Activated B cell treated with CpG ODN at 0.5 μM for 24 hours (primary cell): ENCODE measurements around the gene CIZ1. TPM values are rescaled to one million over a fixed set of nuclear protein-coding genes. Genes with fewer than 3 reads are reported as not detected.

Experiments
- ATAC-seq: fragments of 200-7000 bp; cut with Tn5 transposase; one replicate; pipeline ENCODE4 v1.10.0; 2021; ENCODE audit warnings: low read depth, mild to moderate bottlenecking, moderate library complexity
- CTCF ChIA-PET: fragments of 350-600 bp; sonication (Branson Sonifier 250); formaldehyde crosslinking; loops from one replicate; lab custom pipeline; 2021; ENCODE audit warnings: antibody characterized with exemption; lab: Charles Lee
- POLR2A ChIA-PET: fragments of 350-600 bp; sonication (Branson Sonifier 250); formaldehyde crosslinking; loops from one replicate; lab custom pipeline; 2021; ENCODE audit warnings: antibody characterized with exemption; lab: Charles Lee
- DNase-seq: peaks from one replicate; pipeline ENCODE4 v3.0.0; 2022
- H3K27ac Mint-ChIP-seq: one replicate; pipeline ENCODE4 v1.8.0; 2020; ENCODE audit warnings: mixed read lengths
- H3K27me3 Mint-ChIP-seq: one replicate; pipeline ENCODE4 v1.8.0; 2021; ENCODE audit warnings: mixed read lengths
- H3K36me3 Mint-ChIP-seq: one replicate; pipeline ENCODE4 v1.8.0; 2021; ENCODE audit warnings: low read depth, mixed read lengths
- H3K4me1 Mint-ChIP-seq: one replicate; pipeline ENCODE4 v1.8.0; 2021; ENCODE audit warnings: mixed read lengths
- H3K4me3 Mint-ChIP-seq: one replicate; pipeline ENCODE4 v1.8.0; 2020; ENCODE audit warnings: mild to moderate bottlenecking, mixed read lengths
- H3K9me3 Mint-ChIP-seq: one replicate; pipeline ENCODE4 v1.8.0; 2020; ENCODE audit warnings: mixed read lengths
- intact Hi-C: fragments of 100-400 bp; cut with micrococcal nuclease; formaldehyde crosslinking; loops from one replicate; pipeline ENCODE4 v1.15.1; 2024
- total RNA-seq: library from RNA; stranded (reverse); gene quantifications from 2 replicates; pipeline ENCODE4 v1.2.3, GENCODE V29; 2022
- TF ChIP-seq, protein P1 (sequence below): fragments of 200-600 bp; IDR thresholded peaks from one replicate; pipeline ENCODE4 v1.8.0; 2022; ENCODE audit warnings: antibody characterized with exemption, mild to moderate bottlenecking

The CIZ1 gene
- total RNA-seq, 1 donor from 2014 or later, result 142 TPM

DNA sequence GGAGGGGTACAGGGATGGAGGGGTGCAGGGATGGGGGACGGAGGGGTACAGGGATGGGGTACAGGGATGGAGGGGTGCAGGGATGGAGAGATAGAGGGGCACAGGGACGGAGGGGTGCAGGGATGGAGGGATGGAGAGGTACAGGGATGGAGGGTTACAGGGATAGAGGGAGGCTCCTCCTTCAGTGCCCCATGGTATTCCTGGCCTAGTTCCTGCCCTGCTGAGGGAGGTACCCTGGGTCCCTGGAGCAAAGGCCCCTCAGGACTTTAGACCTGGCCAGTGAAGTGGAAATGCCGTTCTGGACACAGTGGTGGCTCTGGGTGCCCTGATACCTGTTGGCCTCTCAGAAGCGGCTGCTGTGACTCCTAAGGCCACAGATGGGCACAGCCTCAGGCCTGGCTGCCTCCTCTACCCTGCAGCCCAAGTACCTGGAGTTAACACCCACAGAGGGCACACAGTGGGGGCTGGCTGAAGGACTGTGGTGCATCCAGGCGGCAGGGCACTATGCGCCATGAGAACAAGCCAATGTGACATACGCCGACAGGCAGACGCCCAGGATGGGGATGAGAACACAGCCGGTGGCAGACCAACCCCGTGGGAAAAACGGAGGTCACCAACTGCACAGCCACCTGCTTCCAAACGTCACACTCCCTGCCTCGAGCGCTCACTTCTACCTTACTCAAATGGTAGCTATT, 72.3 kb downstream of the CIZ1 start:
- intact Hi-C loops, result loop anchor here (5.0 kb wide), 1 partner anchor 137 kb away; the partner anchor contains the start of gene EEIG1
- ATAC-seq, result no peak
- Mint-ChIP-seq H3K27ac (no peak overlapping the region), H3K4me3 (no peak overlapping the region), H3K9me3 (no peaks in the 10 kb centered on the region), H3K4me1 (peaks cover 38% of the 10 kb centered on the region), H3K27me3 (no peaks in the 10 kb centered on the region), H3K36me3 (peaks cover 37% of the 10 kb centered on the region)
- ChIA-PET CTCF (interaction anchor here (0.9 kb wide), 1 partner anchor 67 kb away, joined by 5 read pairs; no protein-coding TSS in a partner anchor), POLR2A (interaction anchor here (0.7 kb wide), 1 partner anchor 114 kb away, joined by 3 read pairs; no protein-coding TSS in a partner anchor)
- no peak for DNase-seq
- TF ChIP-seq, protein P1, sequence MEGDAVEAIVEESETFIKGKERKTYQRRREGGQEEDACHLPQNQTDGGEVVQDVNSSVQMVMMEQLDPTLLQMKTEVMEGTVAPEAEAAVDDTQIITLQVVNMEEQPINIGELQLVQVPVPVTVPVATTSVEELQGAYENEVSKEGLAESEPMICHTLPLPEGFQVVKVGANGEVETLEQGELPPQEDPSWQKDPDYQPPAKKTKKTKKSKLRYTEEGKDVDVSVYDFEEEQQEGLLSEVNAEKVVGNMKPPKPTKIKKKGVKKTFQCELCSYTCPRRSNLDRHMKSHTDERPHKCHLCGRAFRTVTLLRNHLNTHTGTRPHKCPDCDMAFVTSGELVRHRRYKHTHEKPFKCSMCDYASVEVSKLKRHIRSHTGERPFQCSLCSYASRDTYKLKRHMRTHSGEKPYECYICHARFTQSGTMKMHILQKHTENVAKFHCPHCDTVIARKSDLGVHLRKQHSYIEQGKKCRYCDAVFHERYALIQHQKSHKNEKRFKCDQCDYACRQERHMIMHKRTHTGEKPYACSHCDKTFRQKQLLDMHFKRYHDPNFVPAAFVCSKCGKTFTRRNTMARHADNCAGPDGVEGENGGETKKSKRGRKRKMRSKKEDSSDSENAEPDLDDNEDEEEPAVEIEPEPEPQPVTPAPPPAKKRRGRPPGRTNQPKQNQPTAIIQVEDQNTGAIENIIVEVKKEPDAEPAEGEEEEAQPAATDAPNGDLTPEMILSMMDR, result no peak

DNA sequence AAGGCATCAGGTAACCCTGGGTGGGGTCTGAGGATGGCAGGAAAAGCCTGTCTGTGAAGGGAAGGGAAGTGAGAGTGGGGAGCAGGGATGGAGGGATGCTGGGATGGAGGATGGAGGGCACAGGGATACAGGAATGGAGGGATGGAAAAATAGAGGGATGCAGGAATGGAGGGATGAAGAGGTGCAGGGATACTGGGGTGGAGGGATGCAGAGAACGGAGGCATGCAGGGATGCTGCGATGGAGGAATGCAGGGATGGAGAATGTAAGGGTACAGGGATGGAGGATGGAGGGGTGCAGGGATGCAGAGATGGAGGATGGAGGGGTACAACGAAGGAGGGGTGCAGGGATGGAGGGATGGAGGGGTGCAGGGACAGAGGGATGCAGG, 72.9 kb downstream of the CIZ1 start:
- Mint-ChIP-seq H3K4me1 (peaks cover 41% of the 10 kb centered on the region), H3K27me3 (no peaks in the 10 kb centered on the region), H3K4me3 (no peak overlapping the region), H3K36me3 (peaks cover 39% of the 10 kb centered on the region), H3K27ac (no peak overlapping the region), H3K9me3 (no peaks in the 10 kb centered on the region)
- intact Hi-C loops, result loop anchor here (5.0 kb wide), 1 partner anchor 136 kb away; the partner anchor contains the start of gene EEIG1
- ChIA-PET POLR2A (interaction anchor here (0.5 to 3.4 kb wide), 2 partner anchors 11 to 566 kb away, joined by 4 to 16 read pairs; no protein-coding TSS in a partner anchor), CTCF (interaction anchor here (1.0 to 4.3 kb wide), 10 partner anchors 10 to 176 kb away, joined by 3 to 39 read pairs (median 6); partner anchors contain the start of genes NAIF1 and PTGES2)
- DNase-seq, result no peak
- TF ChIP-seq, protein P1, result no peak
- no peak for ATAC-seq

DNA sequence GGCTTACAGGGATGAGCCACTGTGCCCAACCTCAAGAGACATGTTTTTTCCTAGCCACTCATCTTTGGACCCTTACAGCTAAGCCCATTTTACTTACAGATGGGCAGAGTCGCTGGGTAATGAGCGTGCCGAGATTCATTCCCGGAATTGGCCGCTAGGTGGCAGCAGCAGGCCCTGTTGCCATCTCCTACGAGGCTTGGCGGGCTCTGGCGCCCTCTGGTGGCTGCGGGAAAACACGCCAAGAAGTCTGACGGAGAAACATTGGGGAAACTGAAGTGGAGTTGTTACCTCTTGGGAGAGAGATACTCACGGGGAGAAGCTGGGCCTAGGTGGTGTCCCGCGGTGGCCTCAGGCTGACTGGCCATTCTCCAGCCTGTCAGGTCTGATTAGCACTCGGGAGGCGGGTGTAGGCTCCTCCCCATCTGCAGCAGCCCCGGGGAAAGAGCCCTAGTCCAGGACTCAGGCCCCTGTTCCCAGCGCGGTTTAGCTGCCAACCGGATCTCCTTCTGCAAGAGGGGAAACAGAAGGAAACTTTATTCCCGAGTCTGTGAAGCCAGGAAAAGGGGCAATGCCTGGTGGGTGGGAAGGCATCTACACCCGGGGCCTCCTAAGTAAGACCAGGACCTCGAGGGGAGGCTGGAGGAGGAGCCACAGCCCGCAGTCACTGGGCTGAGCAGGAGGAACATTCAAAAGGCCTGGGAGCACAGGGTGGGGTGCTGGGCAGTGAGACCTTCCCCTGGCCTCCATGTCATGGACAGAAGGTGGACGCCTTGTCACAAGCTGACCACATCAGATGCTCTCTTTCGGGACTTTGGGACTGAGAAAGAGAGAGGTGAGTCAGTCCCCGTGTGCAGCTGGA, 73.5 kb downstream of the CIZ1 start:
- ATAC-seq, result peak; percentile 48
- DNase-seq, result peak; percentile 98
- Mint-ChIP-seq H3K4me1 (peaks cover 42% of the 10 kb centered on the region), H3K9me3 (no peaks in the 10 kb centered on the region), H3K4me3 (no peak overlapping the region), H3K27me3 (no peaks in the 10 kb centered on the region), H3K36me3 (peaks cover 38% of the 10 kb centered on the region), H3K27ac (peak overlapping the region; percentile 56)
- intact Hi-C loops, result loop anchor here (1.0 to 5.0 kb wide), 6 partner anchors 24 to 175 kb away; partner anchors contain the start of genes EEIG1 and NAIF1
- ChIA-PET CTCF (interaction anchor here (0.6 to 4.3 kb wide), 17 partner anchors 10 to 175 kb away, joined by 3 to 39 read pairs (median 4); partner anchors contain the start of genes NAIF1 and PTGES2), POLR2A (interaction anchor here (0.5 to 3.4 kb wide), 3 partner anchors 11 to 566 kb away, joined by 4 to 16 read pairs (median 5); partner anchors contain the start of gene NAIF1)
- TF ChIP-seq, protein P1, result peak; percentile 99

DNA sequence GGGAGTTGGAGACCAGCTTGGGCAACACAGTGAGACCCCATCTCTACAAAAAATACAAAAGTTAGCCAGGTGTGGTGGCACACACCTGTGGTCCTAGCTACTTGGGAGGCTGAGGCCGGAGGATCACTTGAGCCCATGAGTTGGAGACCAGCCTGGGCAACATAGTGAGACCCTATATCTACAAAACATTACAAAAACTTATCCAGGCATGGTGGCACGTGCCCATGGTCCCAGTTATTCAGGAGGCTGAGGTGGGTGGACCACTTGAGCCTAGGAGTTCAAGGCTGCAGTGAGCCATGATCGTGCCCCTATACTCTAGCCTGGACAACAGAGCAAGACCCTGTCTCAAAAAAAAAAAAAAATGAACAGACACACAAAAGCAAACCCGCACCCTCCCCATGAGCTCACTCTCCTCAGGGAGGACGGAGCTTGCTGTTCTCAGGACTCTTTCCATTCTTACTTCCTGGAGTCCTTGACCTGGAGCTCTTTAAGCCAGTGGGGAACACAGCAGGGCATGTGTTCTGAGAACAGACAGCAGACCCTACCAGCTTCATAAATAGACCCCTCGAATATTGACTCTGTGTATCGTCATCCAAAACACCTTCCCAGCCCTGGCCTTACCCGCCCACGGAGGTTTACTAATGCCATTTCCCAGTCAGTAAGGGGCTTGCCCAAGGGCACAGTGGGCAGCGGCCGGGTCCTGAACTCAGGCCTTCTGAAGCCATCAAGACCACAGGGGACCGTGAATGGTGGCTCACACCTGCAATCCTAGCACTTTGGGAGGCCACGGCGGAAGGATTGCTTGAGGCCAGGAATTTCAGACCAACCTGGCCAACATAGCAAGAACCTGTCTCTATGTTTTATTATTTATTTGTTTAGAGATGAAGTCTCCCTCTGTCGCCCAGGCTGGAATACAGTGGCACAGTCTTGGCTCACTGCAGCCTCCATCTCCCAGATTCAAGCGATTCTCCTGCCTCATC, 75.0 kb downstream of the CIZ1 start:
- H3K36me3 Mint-ChIP-seq, result peaks cover 31% of the 10 kb centered on the region
- TF ChIP-seq, protein P1, result no peak
- ATAC-seq (no peak), DNase-seq (no peak)
- H3K4me1 Mint-ChIP-seq, result peaks cover 42% of the 10 kb centered on the region
- ChIA-PET CTCF (interaction anchor here (1.0 to 4.3 kb wide), 6 partner anchors 23 to 174 kb away, joined by 5 to 39 read pairs (median 8); no protein-coding TSS in a partner anchor), POLR2A (interaction anchor here (0.5 to 3.4 kb wide), 20 partner anchors 9 to 345 kb away, joined by 3 to 16 read pairs (median 5); partner anchors contain the start of genes BBLN, EEIG1, GOLGA2 and NAIF1)
- H3K27me3 Mint-ChIP-seq, result no peaks in the 10 kb centered on the region
- intact Hi-C loops, result loop anchor here (1.0 to 5.0 kb wide), 6 partner anchors 22 to 173 kb away; partner anchors contain the start of genes EEIG1 and NAIF1
- peak overlapping the region; percentile 71 for H3K4me3 Mint-ChIP-seq
- peak overlapping the region; percentile 92 for H3K27ac Mint-ChIP-seq
- H3K9me3 Mint-ChIP-seq, result no peaks in the 10 kb centered on the region

Other genes starting within 250 kb of the CIZ1 start
- 65.8 and 88.1 TPM in 2 replicates for gene EEIG1, start 210.6 kb downstream of the CIZ1 start, total RNA-seq
- gene NAIF1, start 124.3 kb downstream of the CIZ1 start, total RNA-seq, result 10.4 and 11.1 TPM in 2 replicates
- gene SLC25A25, start 123.3 kb downstream of the CIZ1 start, total RNA-seq, result 8.0 and 9.4 TPM in 2 replicates
- 86.7 and 89.2 TPM in 2 replicates for gene PTGES2, start 63.8 kb downstream of the CIZ1 start, total RNA-seq
- gene LCN2, start 42.1 kb downstream of the CIZ1 start, total RNA-seq, result not detected in 2 replicates
- gene BBLN, start 31.3 kb downstream of the CIZ1 start, total RNA-seq, result 47.7 and 53.6 TPM in 2 replicates
- 0.81 and 0.86 TPM in 2 replicates for gene DNM1, start 11.8 kb upstream of the CIZ1 start, total RNA-seq
- 46.0 and 53.5 TPM in 2 replicates for gene GOLGA2, start 84.4 kb upstream of the CIZ1 start, total RNA-seq
- 7.2 and 10.4 TPM in 2 replicates for gene SWI5, start 84.7 kb upstream of the CIZ1 start, total RNA-seq
- gene TRUB2, start 130.9 kb upstream of the CIZ1 start, total RNA-seq, result 28.0 and 32.6 TPM in 2 replicates
- 36.2 and 45.6 TPM in 2 replicates for gene COQ4, start 131.3 kb upstream of the CIZ1 start, total RNA-seq
- 13.6 and 14.4 TPM in 2 replicates for gene SLC27A4, start 149.0 kb upstream of the CIZ1 start, total RNA-seq
- 55.8 and 65.1 TPM in 2 replicates for gene URM1, start 179.8 kb upstream of the CIZ1 start, total RNA-seq
- gene CERCAM, start 229.3 kb upstream of the CIZ1 start, total RNA-seq, result 1.7 TPM in 2 replicates